Measurements from ENCODE around the gene RASSF8. TPM values are rescaled to one million over a fixed set of nuclear protein-coding genes. Genes with fewer than 3 reads are reported as not detected.

RASSF8 gene
- total and polyA plus RNA-seq, 2 donors from 2014 or later, result 12.0 to 52.8 TPM

DNA sequence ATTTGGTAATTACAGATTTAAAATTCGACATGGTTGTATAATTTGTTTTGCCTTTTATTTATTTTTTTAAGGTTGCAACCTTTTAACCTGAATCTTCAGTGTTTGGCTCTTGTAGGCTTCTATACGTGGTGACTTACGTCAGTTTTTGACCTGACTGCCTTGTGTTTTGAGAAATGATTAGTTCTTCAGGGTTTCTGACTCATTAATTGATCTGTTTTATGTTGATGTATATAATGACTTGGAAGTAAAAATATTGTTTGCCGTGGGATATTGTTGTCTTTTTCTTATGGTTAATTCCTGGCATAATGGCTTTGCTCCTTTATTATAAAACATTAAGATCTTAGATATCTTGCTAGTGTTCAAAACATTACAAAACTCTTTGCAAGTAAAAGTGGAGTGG lies 2.5 kb downstream of the RASSF8 start:
- Histone ChIP-seq H3K36me3 (ENCODE audit: control insufficient read depth in 2 of 3, insufficient read depth in 3 of 3, low read length in 3 of 3) (no peaks in the 10 kb centered on the region), H3K9me3 (ENCODE audit: control insufficient read depth in 2 of 3, insufficient read depth in 1 of 3, low read length in 3 of 3) (no peaks in the 10 kb centered on the region), H3K27ac (ENCODE audit: low read depth in 2 of 2, low read length in 2 of 2) (no peak overlapping the region), H3K4me1 (ENCODE audit: control insufficient read depth in 2 of 3, insufficient read depth in 2 of 3, low read depth in 1 of 3, low read length in 3 of 3) (peaks cover 0 to 2% (median 0%) of the 10 kb centered on the region in 3 donors), H3K4me3 (ENCODE audit: low read length in 3 of 3) (peak overlapping the region in 2 of 3 donors; percentile 17 to 78), H3K27me3 (ENCODE audit: control insufficient read depth, insufficient read depth, low read length) (no peaks in the 10 kb centered on the region), H3K9ac (ENCODE audit: low read length in 3 of 3) (no peak overlapping the region)
- intact Hi-C loops (cut with DNase I), result loop anchor here (10.0 kb wide), 1 partner anchor 54 kb away; no protein-coding TSS in a partner anchor
- FAIRE-seq (no peak), DNase-seq (no peak)
- TF ChIP-seq, protein P1, sequence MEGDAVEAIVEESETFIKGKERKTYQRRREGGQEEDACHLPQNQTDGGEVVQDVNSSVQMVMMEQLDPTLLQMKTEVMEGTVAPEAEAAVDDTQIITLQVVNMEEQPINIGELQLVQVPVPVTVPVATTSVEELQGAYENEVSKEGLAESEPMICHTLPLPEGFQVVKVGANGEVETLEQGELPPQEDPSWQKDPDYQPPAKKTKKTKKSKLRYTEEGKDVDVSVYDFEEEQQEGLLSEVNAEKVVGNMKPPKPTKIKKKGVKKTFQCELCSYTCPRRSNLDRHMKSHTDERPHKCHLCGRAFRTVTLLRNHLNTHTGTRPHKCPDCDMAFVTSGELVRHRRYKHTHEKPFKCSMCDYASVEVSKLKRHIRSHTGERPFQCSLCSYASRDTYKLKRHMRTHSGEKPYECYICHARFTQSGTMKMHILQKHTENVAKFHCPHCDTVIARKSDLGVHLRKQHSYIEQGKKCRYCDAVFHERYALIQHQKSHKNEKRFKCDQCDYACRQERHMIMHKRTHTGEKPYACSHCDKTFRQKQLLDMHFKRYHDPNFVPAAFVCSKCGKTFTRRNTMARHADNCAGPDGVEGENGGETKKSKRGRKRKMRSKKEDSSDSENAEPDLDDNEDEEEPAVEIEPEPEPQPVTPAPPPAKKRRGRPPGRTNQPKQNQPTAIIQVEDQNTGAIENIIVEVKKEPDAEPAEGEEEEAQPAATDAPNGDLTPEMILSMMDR (IDR thresholded peaks at IDR 0.05; ENCODE audit: borderline replicate concordance, extremely low read depth, insufficient read depth), result no peak

GRCh38 chr12:25962932-25963525 lies 4.5 kb downstream of the RASSF8 start:
- no peak overlapping the region for H3K9ac ChIP-seq (ENCODE audit: low read length in 3 of 3)
- intact Hi-C loops (cut with DNase I), result loop anchor here (10.0 kb wide), 1 partner anchor 52 kb away; no protein-coding TSS in a partner anchor
- no peaks in the 10 kb centered on the region for H3K36me3 ChIP-seq (ENCODE audit: control insufficient read depth in 2 of 3, insufficient read depth in 3 of 3, low read length in 3 of 3)
- FAIRE-seq, result no peak
- no peak for DNase-seq
- H3K27me3 ChIP-seq (ENCODE audit: control insufficient read depth, insufficient read depth, low read length), result no peaks in the 10 kb centered on the region
- no peaks in the 10 kb centered on the region for H3K9me3 ChIP-seq (ENCODE audit: control insufficient read depth in 2 of 3, insufficient read depth in 1 of 3, low read length in 3 of 3)
- no peak overlapping the region for H3K4me3 ChIP-seq (ENCODE audit: low read length in 3 of 3)
- TF ChIP-seq, protein P1 (IDR thresholded peaks at IDR 0.05; ENCODE audit: borderline replicate concordance, extremely low read depth, insufficient read depth), result no peak
- H3K4me1 ChIP-seq (ENCODE audit: control insufficient read depth in 2 of 3, insufficient read depth in 2 of 3, low read depth in 1 of 3, low read length in 3 of 3), result peaks cover 0 to 2% (median 0%) of the 10 kb centered on the region in 3 donors
- peak overlapping the region in 1 of 2 donors; percentile 20 for H3K27ac ChIP-seq (ENCODE audit: low read depth in 2 of 2, low read length in 2 of 2)

DNA sequence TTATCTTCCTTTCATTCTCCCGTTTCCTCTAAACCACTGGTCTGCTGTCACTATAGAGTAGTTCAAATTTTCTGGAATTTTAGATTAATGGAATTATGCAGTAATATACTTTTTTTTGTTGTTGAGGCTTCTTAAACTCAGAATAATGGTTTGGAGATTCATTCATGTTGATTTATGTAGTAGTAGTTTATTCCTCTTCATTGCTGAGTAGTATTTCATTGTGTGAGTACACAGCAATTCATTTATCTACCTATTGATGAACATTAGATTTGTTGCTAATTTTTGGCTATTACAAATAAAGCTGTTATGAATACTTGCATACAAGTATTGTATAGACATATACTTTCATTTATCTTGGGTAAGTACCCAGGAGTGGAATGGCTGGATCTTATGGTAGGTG lies 7.2 kb downstream of the RASSF8 start:
- no peak for FAIRE-seq
- Histone ChIP-seq H3K36me3 (ENCODE audit: control insufficient read depth in 2 of 3, insufficient read depth in 3 of 3, low read length in 3 of 3) (no peaks in the 10 kb centered on the region), H3K27me3 (ENCODE audit: control insufficient read depth, insufficient read depth, low read length) (no peaks in the 10 kb centered on the region), H3K4me1 (ENCODE audit: control insufficient read depth in 2 of 3, insufficient read depth in 2 of 3, low read depth in 1 of 3, low read length in 3 of 3) (peaks cover 0 to 18% (median 5%) of the 10 kb centered on the region in 3 donors), H3K27ac (ENCODE audit: low read depth in 2 of 2, low read length in 2 of 2) (no peak overlapping the region), H3K4me3 (ENCODE audit: low read length in 3 of 3) (no peak overlapping the region), H3K9ac (ENCODE audit: low read length in 3 of 3) (no peak overlapping the region), H3K9me3 (ENCODE audit: control insufficient read depth in 2 of 3, insufficient read depth in 1 of 3, low read length in 3 of 3) (no peaks in the 10 kb centered on the region)
- DNase-seq, result no peak
- intact Hi-C loops (cut with DNase I), result loop anchor here (10.0 kb wide), 1 partner anchor 49 kb away; no protein-coding TSS in a partner anchor
- TF ChIP-seq, protein P1 (IDR thresholded peaks at IDR 0.05; ENCODE audit: borderline replicate concordance, extremely low read depth, insufficient read depth), result no peak

All from kidney (tissue), 14 donors.